K562 (cell line): ENCODE data around the gene SHC1. TPM values are rescaled to one million over a fixed set of nuclear protein-coding genes. Genes with fewer than 3 reads are reported as not detected.

Experiments used
- ATAC-seq: fragments of 200-7000 bp; cut with Tn5 transposase; 3 replicates; pipeline ENCODE4 v1.9.1; 2020; ENCODE audit warnings: moderate library complexity
- BruUV-seq: library from RNA; stranded (reverse); fragments of 400-500 nt; replicated peaks from 2 replicates; lab custom pipeline; 2021; lab: Mats Ljungman, UMichigan
- CTCF ChIA-PET: fragments of 300-600 bp; formaldehyde crosslinking; extraction: SDS; loops from one replicate; lab custom pipeline; 2021; ENCODE audit warnings: low intra/inter-chr PET ratio; lab: Yijun Ruan, JAX
- POLR2A ChIA-PET: fragments of 300-600, 350-650 bp; sonication (Branson Sonifier 250); formaldehyde crosslinking; extraction: SDS; loops from one replicate; lab custom pipeline; 2021; ENCODE audit warnings: antibody characterized with exemption, inconsistent platforms; lab: Yijun Ruan, JAX
- DNase-seq, 4 experiments: peaks; one replicate each; pipeline versions ENCODE4 v3.0.0 to v3.0.0-alpha.2; 2011 to 2018; ENCODE audit warnings: low spot score in 3 of 4, mixed read lengths in 3 of 4; ENCODE audit errors: extremely low read depth in 1 of 4
- FAIRE-seq: peaks from 2 replicates; lab custom pipeline; 2011; peaks lifted over from hg19 to GRCh38; lab: Jason Lieb, UNC
- H2AFZ ChIP-seq: 2 replicates; pipeline ENCODE4 v1.6.0; 2011; ENCODE audit warnings: low read depth, low read length, control low read depth, inconsistent platforms
- H3K27ac ChIP-seq: fragments of 200-600 bp; 3 replicates; pipeline ENCODE4 v1.8.0; 2011; ENCODE audit warnings: low read depth, mild to moderate bottlenecking, control low read depth, inconsistent platforms, low read length, moderate library complexity, mixed read lengths; ENCODE audit errors: extremely low read depth
- H3K27me3 ChIP-seq, 2 experiments: fragments of 300-600 bp in 1 of 2; 2 replicates in 1 of 2; 3 replicates in 1 of 2; pipeline versions ENCODE4 v1.6.0 to v1.8.0; 2011; ENCODE audit warnings: inconsistent platforms in 2 of 2, low read length in 2 of 2, mild to moderate bottlenecking in 1 of 2, mixed read lengths in 1 of 2, moderate library complexity in 1 of 2; ENCODE audit not compliant: control insufficient read depth in 2 of 2, insufficient read depth in 2 of 2
- H3K36me3 ChIP-seq: fragments of 300-600 bp; 3 replicates; pipeline ENCODE4 v1.8.0; 2011; ENCODE audit warnings: mild to moderate bottlenecking, low read length, inconsistent platforms; ENCODE audit not compliant: control insufficient read depth, insufficient read depth
- H3K4me1 ChIP-seq, 2 experiments: fragments of 200-600 bp in 1 of 2; replicated peaks in 1 of 2; 2 replicates in 1 of 2; 3 replicates in 1 of 2; pipeline versions ENCODE4 v1.5.1 to v1.8.0; 2011; ENCODE audit warnings: inconsistent platforms in 2 of 2, low read length in 2 of 2, mild to moderate bottlenecking in 1 of 2, mixed read lengths in 1 of 2, moderate library complexity in 1 of 2; ENCODE audit not compliant: control insufficient read depth in 2 of 2, insufficient read depth in 2 of 2
- H3K4me2 ChIP-seq: 2 replicates; pipeline ENCODE4 v1.6.1; 2011; ENCODE audit warnings: low read length, control low read depth, inconsistent platforms, mixed read lengths; ENCODE audit not compliant: insufficient read depth
- H3K4me3 ChIP-seq: fragments of 200-600 bp; sonication (generic), shearing (Covaris generic); 2 replicates; pipeline ENCODE4 v1.5.1; 2016; ENCODE audit warnings: control low read depth, inconsistent platforms
- H3K79me2 ChIP-seq: fragments of 200-600 bp; 3 replicates; pipeline ENCODE4 v1.8.0; 2011; ENCODE audit warnings: low read length, inconsistent platforms; ENCODE audit not compliant: control insufficient read depth, insufficient read depth
- H3K9ac ChIP-seq, 2 experiments: 2 replicates each; pipeline versions ENCODE4 v1.6.0 to v1.6.1; 2011; ENCODE audit warnings: low read depth in 2 of 2, low read length in 2 of 2, control low read depth in 1 of 2, inconsistent platforms in 1 of 2, mild to moderate bottlenecking in 1 of 2, mixed read lengths in 1 of 2; ENCODE audit not compliant: insufficient read depth in 1 of 2
- H3K9me1 ChIP-seq: one replicate; pipeline ENCODE4 v1.6.0; 2011; ENCODE audit warnings: inconsistent platforms, mild to moderate bottlenecking, low read length, moderate library complexity; ENCODE audit not compliant: control insufficient read depth, insufficient read depth
- H3K9me3 ChIP-seq: replicated peaks from 2 replicates; pipeline ENCODE4 v1.5.1; 2011; ENCODE audit warnings: low read depth, low read length, inconsistent platforms; ENCODE audit not compliant: control insufficient read depth, insufficient read depth
- H4K20me1 ChIP-seq: replicated peaks from 2 replicates; pipeline ENCODE4 v1.6.1; 2011; ENCODE audit warnings: low read length, inconsistent platforms, mixed read lengths; ENCODE audit not compliant: control insufficient read depth, insufficient read depth
- BCOR ChIP-seq: fragments of 450-650 bp; IDR thresholded peaks from 2 replicates; pipeline ENCODE4 v1.6.1; 2016
- BRD9 ChIP-seq: fragments of 450-650 bp; IDR thresholded peaks from 2 replicates; pipeline ENCODE4 v1.6.1; 2018; ENCODE audit warnings: low read depth; ENCODE audit not compliant: partially characterized antibody
- CREB5 ChIP-seq: fragments of 250-450 bp; sonication (Bioruptor Pico); IDR thresholded peaks from 2 replicates; pipeline ENCODE4 v1.5.0; 2020; ENCODE audit warnings: mild to moderate bottlenecking
- CTCF ChIP-seq, 3 experiments: IDR thresholded peaks in 2 of 3; conservative IDR thresholded peaks in 1 of 3; 2 replicates each; pipeline ENCODE4 v1.5.1; 2011 to 2012; ENCODE audit warnings: low read length in 3 of 3, mild to moderate bottlenecking in 3 of 3, control low read depth in 2 of 3, improper control_type of control experiment in 1 of 3, inconsistent platforms in 1 of 3, low read depth in 1 of 3, mixed read lengths in 1 of 3, moderate library complexity in 1 of 3; ENCODE audit not compliant: insufficient read depth in 2 of 3
- FOS ChIP-seq: IDR thresholded peaks from 3 replicates; pipeline ENCODE4 v1.6.1; 2011; ENCODE audit not compliant: insufficient read length; ENCODE audit errors: extremely low read depth
- FOXK2 ChIP-seq, 2 experiments: fragments of 450-650 bp; IDR thresholded peaks in 1 of 2; conservative IDR thresholded peaks in 1 of 2; 2 replicates each; pipeline ENCODE4 v1.6.1; 2016; ENCODE audit warnings: low read depth in 2 of 2, mild to moderate bottlenecking in 1 of 2
- MNT ChIP-seq, 2 experiments: fragments of 450-650 bp; conservative IDR thresholded peaks; 2 replicates each; pipeline ENCODE4 v1.6.1; 2017; ENCODE audit warnings: mild to moderate bottlenecking in 2 of 2, moderate library complexity in 2 of 2
- MTA3 ChIP-seq: fragments of 450-650 bp; formaldehyde crosslinking; IDR thresholded peaks from 2 replicates; pipeline ENCODE4 v1.6.1; 2017; ENCODE audit warnings: mild to moderate bottlenecking, borderline replicate concordance
- PHF8 ChIP-seq: fragments of 200-600 bp; sonication (generic); IDR thresholded peaks from 2 replicates; pipeline ENCODE4 v1.6.1; 2012; ENCODE audit warnings: mixed run types, mild to moderate bottlenecking, inconsistent platforms, low read length, moderate library complexity, borderline replicate concordance
- RBM25 ChIP-seq: fragments of 200-400 bp; formaldehyde crosslinking; IDR thresholded peaks from 2 replicates; pipeline ENCODE4 v1.6.1; 2018; ENCODE audit warnings: low read length, low read depth, moderate library complexity; ENCODE audit not compliant: severe bottlenecking
- TFAP4 ChIP-seq: sonication (generic); formaldehyde crosslinking; IDR thresholded peaks from 2 replicates; pipeline ENCODE4 v1.8.0; 2022; ENCODE audit warnings: missing genetic modification reagents, mild to moderate bottlenecking, moderate library complexity, borderline replicate concordance
- ZBTB7A ChIP-seq: IDR thresholded peaks from 2 replicates; pipeline ENCODE4 v1.6.1; 2011; ENCODE audit warnings: low read depth, mild to moderate bottlenecking, low read length, moderate library complexity, borderline replicate concordance; ENCODE audit not compliant: control insufficient read depth
- ZNF668 ChIP-seq: fragments of 250-450 bp; sonication (Bioruptor Pico); IDR thresholded peaks from 2 replicates; pipeline ENCODE4 v1.8.0; 2022; ENCODE audit warnings: mild to moderate bottlenecking, inconsistent platforms
- WGBS: fragments of 100-300 bp; shearing (Covaris generic); methylation state at CpG from one replicate; pipeline ENCODE4 v1.1.6; 2016; ENCODE audit warnings: low coverage, mixed read lengths; ENCODE audit not compliant: insufficient coverage; ENCODE audit errors: missing lambda C conversion rate; 5-methylcytosine and 5-hydroxymethylcytosine counted together
- in situ Hi-C: fragments of 300-500 bp; cut with MboI; formaldehyde crosslinking; loops from 4 replicates; pipeline ENCODE4 v1.15.0; 2018; ENCODE audit warnings: inconsistent platforms, mixed read lengths
- intact Hi-C: fragments of 100-400 bp; cut with micrococcal nuclease; formaldehyde crosslinking; loops from 2 replicates; pipeline ENCODE4 v1.14.2; 2022
- polyA plus RNA-seq, 8 experiments: library from polyadenylated mRNA; depleted of rRNA in 4 of 8; stranded (reverse) in 5 of 8; unstranded in 3 of 8; fragments of >200 nt; fragmentation: Nextera tagmentation in 2 of 8; fragmentation: Illumina TruSeq in 1 of 8; extraction: Ambion mirVana in 2 of 8; extraction: Trizol in 1 of 8; gene quantifications; 2 replicates each; pipeline versions ENCODE4 v1.2.1 to v1.2.3, GENCODE V29; 2011 to 2014; ENCODE audit warnings: inconsistent platforms in 1 of 8, missing spikeins in 1 of 8
- total RNA-seq, 7 experiments: library from RNA; depleted of rRNA in 6 of 7; stranded (reverse); fragments of >200 nt in 6 of 7; fragmentation: Illumina TruSeq in 2 of 7; extraction: Trizol in 2 of 7; gene quantifications; 2 replicates each; pipeline versions ENCODE4 v1.2.1 to v1.2.3, GENCODE V29; 2011 to 2021; ENCODE audit warnings: low replicate concordance in 1 of 7

Gene SHC1
- total and polyA plus RNA-seq, 9 of the 15 experiments (the other 6 are each of a cell fraction or from before 2014, with no cell fraction given), result 4.1 to 113 (median 51.9) TPM

- no TSS peak for BruUV-seq
- H3K9me3 ChIP-seq, result no peaks in the 10 kb centered on the region
- H3K9ac ChIP-seq, result peak within 1 kb of the TSS; percentile 62 to 85
- H3K79me2 ChIP-seq, result peaks cover 20% of the 10 kb centered on the region
- peak within 1 kb of the TSS; percentile 50 for H3K4me3 ChIP-seq
- intact Hi-C loops (loop anchor here (2.0 kb wide), 1 partner anchor 39 kb away; no protein-coding TSS in a partner anchor), in situ Hi-C loops (loop anchor here (5.0 kb wide), 1 partner anchor 106 kb away; the partner anchor contains the start of gene EFNA4)
- peak within 1 kb of the TSS; percentile 90 for H3K4me2 ChIP-seq
- H3K36me3 ChIP-seq, result peaks cover 22% of the 10 kb centered on the region; the same call in 2 of the 3 replicates
- POLR2A ChIA-PET, result interaction anchor here (0.6 to 4.8 kb wide), 21 partner anchors 9 to 445 kb away, joined by 3 to 20 read pairs (median 3); partner anchors contain the start of genes CKS1B, FLAD1, LENEP and PMVK
- H3K27ac ChIP-seq, result peak within 1 kb of the TSS; percentile 63
- H2AFZ ChIP-seq, result peak within 1 kb of the TSS; percentile 91
- peaks cover 31 to 47% of the 10 kb centered on the region in 2 experiments for H3K4me1 ChIP-seq
- peak; percentile 88 for ATAC-seq
- peak; percentile 99 for FAIRE-seq
- no peaks in the 10 kb centered on the region for H4K20me1 ChIP-seq
- no peaks in the 10 kb centered on the region for H3K9me1 ChIP-seq
- peak; percentile 85 to 97 (median 89) for DNase-seq
- WGBS, result 2% methylated on average over 18 of the region's 18 CpGs
- H3K27me3 ChIP-seq, result no peaks in the 10 kb centered on the region
- CTCF ChIA-PET, result interaction anchor here (0.7 to 2.4 kb wide), 4 partner anchors 39 to 62 kb away, joined by 3 to 11 read pairs (median 4); no protein-coding TSS in a partner anchor
- TF ChIP-seq BCOR (no peak), CREB5 (no peak), FOS (peak; percentile 80), ZNF668 (no peak), MTA3 (0 out of 2 replicates have a peak, but pooled peaks have one; percentile 13), ZBTB7A (peak; percentile 74; the same call in 1 of the 2 replicates), CTCF (IDR thresholded peaks at IDR 0.05 in 2 of 3, conservative IDR thresholded peaks at IDR 0.05 in 1 of 3; ENCODE audit: insufficient read depth in 2 of 3, low read depth in 1 of 3, low read length in 3 of 3) (peak; percentile 45 to 58 (median 46); a peak in 5 of 6 replicates), PHF8 (peak; percentile 42; the same call in 1 of the 2 replicates), BRD9 (peak; percentile 56), TFAP4 (CRISPR knock-in tag) (peak; percentile 88; the same call in 1 of the 2 replicates), FOXK2 (conservative IDR thresholded peaks at IDR 0.05 in 1 of 2, IDR thresholded peaks at IDR 0.05 in 1 of 2; ENCODE audit: low read depth in 2 of 2) (peak; percentile 37 to 64; a peak in 3 of 4 replicates), MNT (conservative IDR thresholded peaks at IDR 0.05) (peak in 1 of 2 experiments; percentile 39; a peak in 1 of 4 replicates), RBM25 (peak; percentile 76)
Measured at GRCh38 chr1:154955718-154956543, 14.6 kb downstream of the SHC1 start, which contains the start of gene PBXIP1. Gene PBXIP1, minus strand, starts transcription at chr1:154956099. Its CDS starts 2,378 bp downstream, at chr1:154953721.
